H9 (cell line): ENCODE measurements around the gene PHLDA3. TPM values are rescaled to one million over a fixed set of nuclear protein-coding genes. Genes with fewer than 3 reads are reported as not detected.

Experiments used
- DNase-seq: peaks from one replicate; pipeline ENCODE4 v3.0.0-alpha.2; 2017
- H2AFZ ChIP-seq: one replicate; pipeline ENCODE4 v1.6.1; 2013; ENCODE audit warnings: mild to moderate bottlenecking, low read length, control low read depth, moderate library complexity
- H2AK5ac ChIP-seq: 2 replicates; pipeline ENCODE4 v1.6.1; 2013; ENCODE audit warnings: low read length, control low read depth, mixed read lengths; ENCODE audit not compliant: insufficient read length
- H2BK120ac ChIP-seq: one replicate; pipeline ENCODE4 v1.6.1; 2013; ENCODE audit warnings: low read depth, mild to moderate bottlenecking, low read length, control low read depth, inconsistent platforms; ENCODE audit not compliant: poor library complexity, severe bottlenecking
- H2BK12ac ChIP-seq: 2 replicates; pipeline ENCODE4 v1.6.1; 2013; ENCODE audit warnings: low read length, control low read depth, mixed read lengths, low read depth; ENCODE audit not compliant: insufficient read length
- H2BK15ac ChIP-seq: 2 replicates; pipeline ENCODE4 v1.6.1; 2013; ENCODE audit warnings: low read depth, low read length, control low read depth
- H2BK20ac ChIP-seq: one replicate; pipeline ENCODE4 v1.6.1; 2013; ENCODE audit warnings: low read depth, mild to moderate bottlenecking, low read length, control low read depth, inconsistent platforms; ENCODE audit not compliant: poor library complexity, severe bottlenecking
- H2BK5ac ChIP-seq: 2 replicates; pipeline ENCODE4 v1.6.1; 2013; ENCODE audit warnings: low read length, control low read depth, mixed read lengths; ENCODE audit not compliant: insufficient read length
- H3K14ac ChIP-seq: 2 replicates; pipeline ENCODE4 v1.6.1; 2013; ENCODE audit warnings: low read length, control low read depth; ENCODE audit not compliant: insufficient read depth
- H3K18ac ChIP-seq: 2 replicates; pipeline ENCODE4 v1.6.1; 2013; ENCODE audit warnings: low read depth, mild to moderate bottlenecking, mixed read lengths, low read length, control low read depth; ENCODE audit not compliant: insufficient read length
- H3K23ac ChIP-seq: 2 replicates; pipeline ENCODE4 v1.6.1; 2013; ENCODE audit warnings: low read length, control low read depth, mixed read lengths, low read depth; ENCODE audit not compliant: insufficient read length
- H3K23me2 ChIP-seq: 2 replicates; pipeline ENCODE4 v1.6.1; 2013; ENCODE audit warnings: low read depth, mild to moderate bottlenecking, mixed read lengths, low read length, control low read depth; ENCODE audit not compliant: insufficient read length, poor library complexity, severe bottlenecking
- H3K27ac ChIP-seq: 2 replicates; pipeline ENCODE4 v1.5.1; 2013; ENCODE audit warnings: low read length, control low read depth, mixed read lengths, low read depth; ENCODE audit not compliant: insufficient read length
- H3K27me3 ChIP-seq: 2 replicates; pipeline ENCODE4 v1.6.1; 2013; ENCODE audit warnings: low read length, control low read depth, inconsistent platforms; ENCODE audit not compliant: insufficient read depth
- H3K4ac ChIP-seq: 2 replicates; pipeline ENCODE4 v1.6.1; 2013; ENCODE audit warnings: low read depth, mild to moderate bottlenecking, control low read depth, inconsistent platforms, low read length, moderate library complexity
- H3K4me1 ChIP-seq: 2 replicates; pipeline ENCODE4 v1.6.1; 2013; ENCODE audit warnings: low read length, control low read depth, inconsistent platforms; ENCODE audit not compliant: insufficient read depth
- H3K4me2 ChIP-seq: 2 replicates; pipeline ENCODE4 v1.6.1; 2013; ENCODE audit warnings: low read length, control low read depth, mixed read lengths; ENCODE audit not compliant: insufficient read length, insufficient read depth
- H3K56ac ChIP-seq: 2 replicates; pipeline ENCODE4 v1.6.1; 2013; ENCODE audit warnings: low read depth, mild to moderate bottlenecking, mixed read lengths, low read length, control low read depth; ENCODE audit not compliant: insufficient read length
- H3K79me1 ChIP-seq: 2 replicates; pipeline ENCODE4 v1.6.1; 2013; ENCODE audit warnings: low read depth, mild to moderate bottlenecking, moderate library complexity, low read length, control low read depth, inconsistent platforms; ENCODE audit not compliant: insufficient read depth, poor library complexity, severe bottlenecking
- H3K79me2 ChIP-seq: 2 replicates; pipeline ENCODE4 v1.6.1; 2013; ENCODE audit warnings: low read length, control low read depth, inconsistent platforms; ENCODE audit not compliant: insufficient read depth
- H3K9ac ChIP-seq: 2 replicates; pipeline ENCODE4 v1.6.1; 2013; ENCODE audit warnings: low read length, control low read depth, mixed read lengths; ENCODE audit not compliant: insufficient read length; ENCODE audit errors: extremely low read depth
- H3K9me3 ChIP-seq: one replicate; pipeline ENCODE4 v1.6.1; 2013; ENCODE audit warnings: low read depth, low read length, inconsistent platforms; ENCODE audit not compliant: control insufficient read depth
- H3T11ph ChIP-seq: one replicate; pipeline ENCODE4 v1.6.1; 2013; ENCODE audit warnings: mild to moderate bottlenecking, low read length, control low read depth, inconsistent platforms
- H4K20me1 ChIP-seq: one replicate; pipeline ENCODE4 v1.6.1; 2013; ENCODE audit not compliant: control insufficient read depth, insufficient read length, insufficient read depth
- H4K5ac ChIP-seq: 2 replicates; pipeline ENCODE4 v1.6.1; 2013; ENCODE audit warnings: low read depth, mild to moderate bottlenecking, mixed read lengths, low read length, control low read depth; ENCODE audit not compliant: insufficient read length
- H4K8ac ChIP-seq: replicated peaks from 2 replicates; pipeline ENCODE4 v1.6.1; 2013; ENCODE audit warnings: low read length, control low read depth, mixed read lengths, low read depth; ENCODE audit not compliant: insufficient read length
- H4K91ac ChIP-seq: 2 replicates; pipeline ENCODE4 v1.6.1; 2013; ENCODE audit warnings: low read depth, mild to moderate bottlenecking, moderate library complexity, mixed read lengths, low read length, control low read depth; ENCODE audit not compliant: insufficient read length
- H3K27ac Mint-ChIP-seq, 3 experiments: 2 replicates in 2 of 3; 3 replicates in 1 of 3; pipeline ENCODE4 v1.8.0; 2020 to 2021; ENCODE audit warnings: mixed read lengths in 3 of 3, mild to moderate bottlenecking in 1 of 3, moderate library complexity in 1 of 3
- H3K27me3 Mint-ChIP-seq: 2 replicates; pipeline ENCODE4 v1.8.0; 2021; ENCODE audit warnings: low read depth, mild to moderate bottlenecking, moderate library complexity, mixed read lengths
- H3K36me3 Mint-ChIP-seq, 3 experiments: 2 replicates in 2 of 3; 3 replicates in 1 of 3; pipeline ENCODE4 v1.8.0; 2020 to 2021; ENCODE audit warnings: low read depth in 3 of 3, mixed read lengths in 3 of 3; ENCODE audit not compliant: insufficient read depth in 1 of 3
- H3K4me1 Mint-ChIP-seq, 2 experiments: 2 replicates each; pipeline ENCODE4 v1.8.0; 2020; ENCODE audit warnings: mixed read lengths in 2 of 2
- H3K4me3 Mint-ChIP-seq, 2 experiments: 2 replicates in 1 of 2; 3 replicates in 1 of 2; pipeline ENCODE4 v1.8.0; 2020 to 2021; ENCODE audit warnings: mild to moderate bottlenecking in 2 of 2, mixed read lengths in 2 of 2, moderate library complexity in 1 of 2
- H3K9me3 Mint-ChIP-seq, 2 experiments: 2 replicates in 1 of 2; 3 replicates in 1 of 2; pipeline ENCODE4 v1.8.0; 2020; ENCODE audit warnings: mild to moderate bottlenecking in 2 of 2, mixed read lengths in 2 of 2, moderate library complexity in 1 of 2
- WGBS: extraction: QIAGEN DNeasy Blood & Tissue Kit; methylation state at CpG from one replicate; pipeline ENCODE4 v1.1.7; 2013; ENCODE audit warnings: missing lambda C conversion rate, low lambda C conversion rate, mixed read lengths; ENCODE audit not compliant: insufficient read length; ENCODE audit errors: extremely low coverage; 5-methylcytosine and 5-hydroxymethylcytosine counted together
- total RNA-seq: library from RNA; stranded (reverse); gene quantifications from 2 replicates; pipeline ENCODE4 v1.2.1, GENCODE V29; 2021
- TF ChIP-seq, protein P1 (sequence below): fragments of 200-600 bp; sonication (generic); conservative IDR thresholded peaks from 3 replicates; pipeline ENCODE4 v1.8.0; 2021; ENCODE audit warnings: antibody characterized with exemption, mild to moderate bottlenecking

Gene PHLDA3
- total RNA-seq, 1 experiment from 2014 or later, result 53.9 TPM

DNA sequence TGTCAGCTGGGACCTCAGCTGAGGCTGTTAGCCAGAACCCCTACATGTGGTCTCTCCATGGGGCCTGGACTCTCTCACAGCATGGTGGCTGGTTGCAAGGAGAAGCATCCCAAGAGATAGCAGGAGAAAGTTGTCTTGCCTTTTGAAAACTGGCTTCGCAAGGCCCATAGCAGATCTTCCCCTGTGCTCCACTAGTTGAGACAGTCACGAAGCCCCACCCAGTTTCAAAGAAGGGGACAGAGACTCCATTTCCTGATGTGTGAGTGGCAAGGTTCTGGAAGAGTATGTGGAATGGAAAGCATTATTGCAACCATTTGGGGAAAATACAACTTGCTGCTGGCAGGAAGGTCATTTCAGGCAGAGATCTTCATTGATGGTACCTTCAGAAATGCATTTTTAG is 45.5 kb upstream of the PHLDA3 start:
- H3K4me1 ChIP-seq, result no peaks in the 10 kb centered on the region; the same call in 1 of the 2 replicates
- no peak overlapping the region for H3K14ac ChIP-seq
- no peaks in the 10 kb centered on the region for H3K79me1 ChIP-seq
- no peaks in the 10 kb centered on the region for H3K79me2 ChIP-seq
- H3K23me2 ChIP-seq, result no peaks in the 10 kb centered on the region
- no peak overlapping the region for H3K4ac ChIP-seq
- H3K9me3 ChIP-seq, result no peaks in the 10 kb centered on the region
- no peak overlapping the region for H3K9ac ChIP-seq
- no peak overlapping the region for H3K23ac ChIP-seq
- H3K27ac Mint-ChIP-seq, result no peak overlapping the region
- H3K4me2 ChIP-seq, result no peak overlapping the region
- peaks cover 19 to 20% of the 10 kb centered on the region in 2 experiments for H3K4me1 Mint-ChIP-seq
- no peaks in the 10 kb centered on the region for H3K36me3 Mint-ChIP-seq
- H4K20me1 ChIP-seq, result no peaks in the 10 kb centered on the region
- no peaks in the 10 kb centered on the region for H3K9me3 Mint-ChIP-seq
- WGBS, result no CpG with 5 or more reads among the region's 2 CpGs
- no peak overlapping the region for H3K56ac ChIP-seq
- H3K27me3 ChIP-seq, result no peaks in the 10 kb centered on the region
- no peak overlapping the region for H2BK12ac ChIP-seq
- H3K4me3 Mint-ChIP-seq, result no peak overlapping the region
- no peak overlapping the region for H2BK5ac ChIP-seq
- no peak overlapping the region for H4K91ac ChIP-seq
- H3T11ph ChIP-seq, result no peak overlapping the region
- H3K18ac ChIP-seq, result no peak overlapping the region
- peaks cover 3% of the 10 kb centered on the region; the same call in 1 of the 2 replicates for H3K27me3 Mint-ChIP-seq
- TF ChIP-seq, protein P1, sequence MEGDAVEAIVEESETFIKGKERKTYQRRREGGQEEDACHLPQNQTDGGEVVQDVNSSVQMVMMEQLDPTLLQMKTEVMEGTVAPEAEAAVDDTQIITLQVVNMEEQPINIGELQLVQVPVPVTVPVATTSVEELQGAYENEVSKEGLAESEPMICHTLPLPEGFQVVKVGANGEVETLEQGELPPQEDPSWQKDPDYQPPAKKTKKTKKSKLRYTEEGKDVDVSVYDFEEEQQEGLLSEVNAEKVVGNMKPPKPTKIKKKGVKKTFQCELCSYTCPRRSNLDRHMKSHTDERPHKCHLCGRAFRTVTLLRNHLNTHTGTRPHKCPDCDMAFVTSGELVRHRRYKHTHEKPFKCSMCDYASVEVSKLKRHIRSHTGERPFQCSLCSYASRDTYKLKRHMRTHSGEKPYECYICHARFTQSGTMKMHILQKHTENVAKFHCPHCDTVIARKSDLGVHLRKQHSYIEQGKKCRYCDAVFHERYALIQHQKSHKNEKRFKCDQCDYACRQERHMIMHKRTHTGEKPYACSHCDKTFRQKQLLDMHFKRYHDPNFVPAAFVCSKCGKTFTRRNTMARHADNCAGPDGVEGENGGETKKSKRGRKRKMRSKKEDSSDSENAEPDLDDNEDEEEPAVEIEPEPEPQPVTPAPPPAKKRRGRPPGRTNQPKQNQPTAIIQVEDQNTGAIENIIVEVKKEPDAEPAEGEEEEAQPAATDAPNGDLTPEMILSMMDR, result no peak
- no peak overlapping the region for H2BK20ac ChIP-seq
- H2BK15ac ChIP-seq, result no peak overlapping the region
- H3K27ac ChIP-seq, result no peak overlapping the region
- H2BK120ac ChIP-seq, result no peak overlapping the region
- H4K5ac ChIP-seq, result no peak overlapping the region
- no peak overlapping the region for H4K8ac ChIP-seq
- DNase-seq, result no peak
- no peak overlapping the region for H2AFZ ChIP-seq
- H2AK5ac ChIP-seq, result no peak overlapping the region
